OCI-LY7 (cell line): ENCODE results near the gene AGMO. TPM values are rescaled to one million over a fixed set of nuclear protein-coding genes. Genes with fewer than 3 reads are reported as not detected.

Source experiments
- BruUV-seq: library from RNA; stranded (reverse); fragments of 400-500 nt; replicated peaks from 2 replicates; lab custom pipeline; 2021; lab: Mats Ljungman, UMichigan
- CTCF ChIA-PET: fragments of 300-600 bp; sonication (Branson Sonifier 250); formaldehyde crosslinking; loops from one replicate; lab custom pipeline; 2022; ENCODE audit warnings: antibody characterized with exemption; ENCODE audit not compliant: unreplicated experiment; lab: Charles Lee
- POLR2A ChIA-PET: fragments of 300-600 bp; sonication (Branson Sonifier 250); formaldehyde crosslinking; loops from one replicate; lab custom pipeline; 2022; ENCODE audit warnings: antibody characterized with exemption; lab: Charles Lee
- DNase-seq: peaks from one replicate; pipeline ENCODE4 v3.0.0-alpha.2; 2015; ENCODE audit warnings: low spot score
- H2AFZ ChIP-seq: fragments of 200-600 bp; sonication (generic), shearing (Covaris generic); 2 replicates; pipeline ENCODE4 v1.6.1; 2014; ENCODE audit warnings: mild to moderate bottlenecking, antibody characterized with exemption, low read length, moderate library complexity
- H3K27ac ChIP-seq: fragments of 200-600 bp; sonication (generic); 2 replicates; pipeline ENCODE4 v1.5.1; 2014; ENCODE audit warnings: mixed run types, low read depth, mild to moderate bottlenecking, moderate library complexity, low read length, inconsistent platforms; ENCODE audit not compliant: poor library complexity, severe bottlenecking
- H3K36me3 ChIP-seq: fragments of 200-600 bp; sonication (generic); 2 replicates; pipeline ENCODE4 v1.6.1; 2014; ENCODE audit warnings: mild to moderate bottlenecking, antibody characterized with exemption, low read length, moderate library complexity, mixed read lengths; ENCODE audit not compliant: insufficient read depth
- H3K4me1 ChIP-seq: fragments of 200-600 bp; sonication (generic); 2 replicates; pipeline ENCODE4 v1.5.1; 2014; ENCODE audit warnings: mild to moderate bottlenecking, low read length; ENCODE audit not compliant: insufficient read depth, poor library complexity, severe bottlenecking
- H3K4me2 ChIP-seq: fragments of 200-600 bp; sonication (generic); 2 replicates; pipeline ENCODE4 v1.6.1; 2014; ENCODE audit warnings: mild to moderate bottlenecking, low read length
- H3K4me3 ChIP-seq: fragments of 200-600 bp; sonication (generic); 2 replicates; pipeline ENCODE4 v1.5.1; 2014; ENCODE audit warnings: mild to moderate bottlenecking, low read depth, low read length; ENCODE audit not compliant: poor library complexity, severe bottlenecking
- H3K79me2 ChIP-seq: fragments of 200-600 bp; sonication (generic); 2 replicates; pipeline ENCODE4 v1.6.1; 2016; ENCODE audit warnings: low read depth, mild to moderate bottlenecking, low read length, moderate library complexity, mixed read lengths; ENCODE audit not compliant: insufficient read depth
- H3K9me2 ChIP-seq: fragments of 200-600 bp; sonication (generic); 2 replicates; pipeline ENCODE4 v1.6.1; 2016; ENCODE audit warnings: mild to moderate bottlenecking, low read length, mixed read lengths; ENCODE audit not compliant: insufficient read depth
- H3K9me3 ChIP-seq: fragments of 200-600 bp; sonication (generic); 2 replicates; pipeline ENCODE4 v1.6.1; 2014; ENCODE audit warnings: mild to moderate bottlenecking, mixed run types, low read length, mixed read lengths
- H4K20me1 ChIP-seq: fragments of 200-600 bp; sonication (generic); 2 replicates; pipeline ENCODE4 v1.6.1; 2014; ENCODE audit warnings: mild to moderate bottlenecking, antibody characterized with exemption, low read length, moderate library complexity, mixed read lengths; ENCODE audit not compliant: insufficient read depth
- CTCF ChIP-seq: fragments of 200-600 bp; sonication (generic); conservative IDR thresholded peaks from 2 replicates; pipeline ENCODE4 v1.5.1; 2014; ENCODE audit warnings: mild to moderate bottlenecking, antibody characterized with exemption, low read length, moderate library complexity, mixed read lengths
- EZH2phosphoT487 ChIP-seq: fragments of 200-600 bp; sonication (generic); IDR thresholded peaks from 2 replicates; pipeline ENCODE4 v1.6.1; 2018; ENCODE audit warnings: low read depth, borderline replicate concordance, mild to moderate bottlenecking, mixed run types, antibody characterized with exemption, low read length, moderate library complexity, mixed read lengths
- intact Hi-C: fragments of 100-400 bp; cut with micrococcal nuclease; formaldehyde crosslinking; loops from one replicate; pipeline ENCODE4 v1.10.0; 2022; ENCODE audit not compliant: unreplicated experiment
- total RNA-seq, 2 experiments: library from RNA; depleted of rRNA in 1 of 2; stranded (reverse); fragments of >200 nt in 1 of 2; shearing (Covaris generic) in 1 of 2; gene quantifications; 2 replicates each; pipeline ENCODE4 v1.2.3, GENCODE V29; 2014 to 2022

AGMO gene
- total RNA-seq, 2 experiments from 2014 or later: not detected

GRCh38 chr7:15441915-15442314, 119.9 kb downstream of the AGMO start:
- ChIA-PET POLR2A (no interaction called here), CTCF (no interaction called here)
- Histone ChIP-seq H3K36me3 (no peaks in the 10 kb centered on the region), H3K9me2 (no peaks in the 10 kb centered on the region), H3K4me1 (no peaks in the 10 kb centered on the region), H3K9me3 (no peaks in the 10 kb centered on the region), H3K79me2 (no peaks in the 10 kb centered on the region), H3K4me2 (no peak overlapping the region), H4K20me1 (no peaks in the 10 kb centered on the region), H2AFZ (no peak overlapping the region), H3K4me3 (no peak overlapping the region), H3K27ac (no peak overlapping the region)
- TF ChIP-seq CTCF (no peak), EZH2phosphoT487 (no peak)
- no peak for DNase-seq
- intact Hi-C loops: no loop called here
- BruUV-seq: no TSS peak

- Histone ChIP-seq H3K9me2 (no peaks in the 10 kb centered on the region), H3K4me1 (no peaks in the 10 kb centered on the region), H3K27ac (no peak overlapping the region), H3K79me2 (no peaks in the 10 kb centered on the region), H3K4me2 (no peak overlapping the region), H2AFZ (no peak overlapping the region), H3K9me3 (no peaks in the 10 kb centered on the region), H4K20me1 (no peaks in the 10 kb centered on the region), H3K4me3 (no peak overlapping the region), H3K36me3 (no peaks in the 10 kb centered on the region)
- no TSS peak for BruUV-seq
- intact Hi-C loops: no loop called here
- TF ChIP-seq CTCF (no peak), EZH2phosphoT487 (no peak)
- DNase-seq: no peak
- ChIA-PET POLR2A (no interaction called here), CTCF (no interaction called here)
These were observed 121.3 kb downstream of the AGMO start for GRCh38 chr7:15440482-15440881.

GRCh38 chr7:15439853-15440252, 122.0 kb downstream of the AGMO start:
- BruUV-seq: no TSS peak
- no peak overlapping the region for H3K4me3 ChIP-seq
- no peak overlapping the region for H3K27ac ChIP-seq
- H3K36me3 ChIP-seq: no peaks in the 10 kb centered on the region
- POLR2A ChIA-PET: interaction anchor here (0.6 to 1.4 kb wide), 2 partner anchors 9 to 516 kb away, joined by 3 read pairs; no protein-coding TSS in a partner anchor
- H3K4me2 ChIP-seq: no peak overlapping the region
- no peak for DNase-seq
- TF ChIP-seq EZH2phosphoT487: no peak
- no peak for TF ChIP-seq CTCF
- no peaks in the 10 kb centered on the region for H3K4me1 ChIP-seq
- no peaks in the 10 kb centered on the region for H4K20me1 ChIP-seq
- H3K9me2 ChIP-seq: no peaks in the 10 kb centered on the region
- CTCF ChIA-PET: no interaction called here
- no peak overlapping the region for H2AFZ ChIP-seq
- H3K79me2 ChIP-seq: no peaks in the 10 kb centered on the region
- intact Hi-C loops: no loop called here
- no peaks in the 10 kb centered on the region for H3K9me3 ChIP-seq
